Thyroid gland (tissue), 4 donors: Measurements from ENCODE around the gene PPP2R2D. TPM values are rescaled to one million over a fixed set of nuclear protein-coding genes. Genes with fewer than 3 reads are reported as not detected.

Experiments used
- DNase-seq, 2 donors: peaks; one replicate each; pipeline ENCODE4 v3.0.0-alpha.2; 2019
- H3K27ac ChIP-seq, 3 donors: fragments of 200-600 bp; sonication (generic); 1 replicate in 2 of 3; 2 replicates in 1 of 3; pipeline ENCODE4 v1.5.1; 2016 to 2019; ENCODE audit warnings: mild to moderate bottlenecking in 1 of 3, moderate library complexity in 1 of 3
- H3K27me3 ChIP-seq: fragments of 200-600 bp; sonication (generic); one replicate; pipeline ENCODE4 v1.5.1; 2019
- H3K36me3 ChIP-seq, 2 donors: fragments of 200-600 bp; sonication (generic); one replicate each; pipeline ENCODE4 v1.5.1; 2016 to 2019
- H3K4me1 ChIP-seq, 2 donors: fragments of 200-600 bp; sonication (generic); one replicate each; pipeline ENCODE4 v1.5.1; 2017 to 2019
- H3K4me3 ChIP-seq, 3 donors: fragments of 200-600 bp; sonication (generic); replicated peaks in 1 of 3; 1 replicate in 2 of 3; 2 replicates in 1 of 3; pipeline ENCODE4 v1.5.1; 2016; ENCODE audit warnings: mild to moderate bottlenecking in 1 of 3
- H3K9me3 ChIP-seq: fragments of 200-600 bp; sonication (generic); one replicate; pipeline ENCODE4 v1.5.1; 2017
- POLR2A ChIP-seq, 2 donors: fragments of 450-650 bp; IDR thresholded peaks; one replicate each; pipeline ENCODE4 v1.6.1; 2017; ENCODE audit warnings: antibody characterized with exemption in 2 of 2, mild to moderate bottlenecking in 2 of 2, moderate library complexity in 1 of 2
- WGBS, 2 donors: methylation state at CpG; one replicate each; pipeline ENCODE4 v1.1.5; 2017; 5-methylcytosine and 5-hydroxymethylcytosine counted together
- intact Hi-C: fragments of 100-400 bp; cut with DNase I; formaldehyde crosslinking; loops from one replicate; pipeline ENCODE4 v1.15.1; 2023
- total RNA-seq, 4 donors: library from RNA; depleted of rRNA; stranded (reverse); fragments of >200 nt; gene quantifications; one replicate each; pipeline ENCODE4 v1.2.3, GENCODE V29; 2016
- TF ChIP-seq, protein P1 (sequence below), 6 experiments: fragments of 200-600 bp in 3 of 6; fragments of 450-650 bp in 3 of 6; sonication (generic) in 3 of 6; IDR thresholded peaks; one replicate each; pipeline ENCODE4 v1.5.1; 2016 to 2019; ENCODE audit warnings: antibody characterized with exemption in 6 of 6, mild to moderate bottlenecking in 2 of 6, inconsistent platforms in 1 of 6, moderate library complexity in 1 of 6

PPP2R2D gene
- total RNA-seq, 4 donors from 2014 or later = 32.3 to 38.7 (median 33.9) TPM

- peak; percentile 71 to 78 for DNase-seq
- Histone ChIP-seq H3K27me3 (no peaks in the 10 kb centered on the region), H3K9me3 (no peaks in the 10 kb centered on the region), H3K4me1 (peaks cover 0 to 8% of the 10 kb centered on the region in 2 donors), H3K4me3 (no peak overlapping the region), H3K36me3 (no peaks in the 10 kb centered on the region), H3K27ac (no peak overlapping the region)
- WGBS, 2 donors = 31 to 39% methylated on average over 6 to 13 of the region's 25 CpGs
- TF ChIP-seq, protein P1, sequence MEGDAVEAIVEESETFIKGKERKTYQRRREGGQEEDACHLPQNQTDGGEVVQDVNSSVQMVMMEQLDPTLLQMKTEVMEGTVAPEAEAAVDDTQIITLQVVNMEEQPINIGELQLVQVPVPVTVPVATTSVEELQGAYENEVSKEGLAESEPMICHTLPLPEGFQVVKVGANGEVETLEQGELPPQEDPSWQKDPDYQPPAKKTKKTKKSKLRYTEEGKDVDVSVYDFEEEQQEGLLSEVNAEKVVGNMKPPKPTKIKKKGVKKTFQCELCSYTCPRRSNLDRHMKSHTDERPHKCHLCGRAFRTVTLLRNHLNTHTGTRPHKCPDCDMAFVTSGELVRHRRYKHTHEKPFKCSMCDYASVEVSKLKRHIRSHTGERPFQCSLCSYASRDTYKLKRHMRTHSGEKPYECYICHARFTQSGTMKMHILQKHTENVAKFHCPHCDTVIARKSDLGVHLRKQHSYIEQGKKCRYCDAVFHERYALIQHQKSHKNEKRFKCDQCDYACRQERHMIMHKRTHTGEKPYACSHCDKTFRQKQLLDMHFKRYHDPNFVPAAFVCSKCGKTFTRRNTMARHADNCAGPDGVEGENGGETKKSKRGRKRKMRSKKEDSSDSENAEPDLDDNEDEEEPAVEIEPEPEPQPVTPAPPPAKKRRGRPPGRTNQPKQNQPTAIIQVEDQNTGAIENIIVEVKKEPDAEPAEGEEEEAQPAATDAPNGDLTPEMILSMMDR (IDR thresholded peaks at IDR 0.05) = peak; percentile 82 to 98 (median 92)
- no peak for TF ChIP-seq POLR2A (IDR thresholded peaks at IDR 0.05)
- intact Hi-C loops = loop anchor here (2.0 to 5.0 kb wide), 2 partner anchors 137 to 257 kb away; no protein-coding TSS in a partner anchor
These were observed 15.2 kb upstream of the PPP2R2D start for GRCh38 chr10:131885391-131886165.

DNA sequence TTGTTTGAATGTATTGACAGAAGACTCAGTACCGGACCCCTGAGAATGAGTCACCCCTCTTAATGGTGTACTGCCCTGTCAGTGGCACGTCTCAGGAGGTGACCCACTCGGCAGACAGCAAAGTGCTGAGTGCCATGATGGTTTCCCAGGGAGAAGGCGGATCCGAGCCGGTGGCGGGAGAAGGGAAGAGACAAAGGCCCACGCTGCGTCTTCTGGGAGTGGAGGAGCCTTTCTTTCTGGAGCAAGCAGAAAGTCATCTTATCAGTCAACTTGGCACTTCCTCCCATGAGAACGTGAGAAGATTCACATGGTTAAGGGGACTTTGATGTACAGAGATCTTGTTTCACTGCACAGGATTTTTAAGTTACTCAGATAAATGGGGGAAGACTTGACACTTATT is 14.6 kb upstream of the PPP2R2D start:
- no peak for DNase-seq
- intact Hi-C loops = loop anchor here (5.0 kb wide), 1 partner anchor 256 kb away; no protein-coding TSS in a partner anchor
- H3K27ac ChIP-seq = no peak overlapping the region
- TF ChIP-seq, protein P1 (IDR thresholded peaks at IDR 0.05) = no peak
- TF ChIP-seq POLR2A (IDR thresholded peaks at IDR 0.05) = no peak
- no peak overlapping the region for H3K4me3 ChIP-seq
- WGBS, 2 donors = 77 to 89% methylated on average over 10 of the region's 10 CpGs
- peaks cover 0 to 8% of the 10 kb centered on the region in 2 donors for H3K4me1 ChIP-seq
- no peaks in the 10 kb centered on the region for H3K27me3 ChIP-seq
- H3K9me3 ChIP-seq = no peaks in the 10 kb centered on the region
- no peaks in the 10 kb centered on the region for H3K36me3 ChIP-seq

DNA sequence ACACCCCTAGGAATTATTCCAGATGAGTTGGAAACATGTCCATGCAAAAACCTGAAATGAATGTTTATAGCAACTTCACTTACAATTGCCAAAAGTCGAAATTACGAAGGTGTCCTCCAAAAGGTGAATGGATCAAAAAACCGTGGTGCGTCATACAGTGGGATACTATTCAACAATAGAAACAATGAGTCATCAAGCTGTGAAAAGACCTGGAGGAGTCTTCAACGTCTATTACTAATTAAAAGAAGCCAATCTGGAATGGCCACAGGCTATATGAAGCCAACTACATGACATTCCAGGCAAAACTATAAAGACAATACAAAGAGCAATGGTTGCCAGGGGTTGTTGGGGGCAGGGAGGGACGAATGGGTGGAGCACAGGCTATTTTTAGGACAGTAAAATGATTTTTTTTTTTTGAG is 12.6 kb upstream of the PPP2R2D start:
- Histone ChIP-seq H3K4me1 (peaks cover 0 to 8% of the 10 kb centered on the region in 2 donors), H3K27me3 (no peaks in the 10 kb centered on the region), H3K4me3 (no peak overlapping the region), H3K9me3 (no peaks in the 10 kb centered on the region), H3K36me3 (no peaks in the 10 kb centered on the region), H3K27ac (no peak overlapping the region)
- DNase-seq = no peak
- WGBS, 2 donors = 82 to 85% methylated on average over 6 of the region's 6 CpGs
- no peak for TF ChIP-seq POLR2A (IDR thresholded peaks at IDR 0.05)
- intact Hi-C loops = loop anchor here (5.0 kb wide), 1 partner anchor 254 kb away; no protein-coding TSS in a partner anchor

- TF ChIP-seq POLR2A (IDR thresholded peaks at IDR 0.05) = no peak
- TF ChIP-seq, protein P1 (IDR thresholded peaks at IDR 0.05) = no peak
- peaks cover 0 to 8% of the 10 kb centered on the region in 2 donors for H3K4me1 ChIP-seq
- H3K4me3 ChIP-seq = no peak overlapping the region
- intact Hi-C loops = loop anchor here (5.0 kb wide), 1 partner anchor 253 kb away; no protein-coding TSS in a partner anchor
- no peaks in the 10 kb centered on the region for H3K27me3 ChIP-seq
- DNase-seq = no peak
- H3K9me3 ChIP-seq = no peaks in the 10 kb centered on the region
- 95 to 96% methylated on average over 9 of the region's 9 CpGs for WGBS, 2 donors
- no peaks in the 10 kb centered on the region for H3K36me3 ChIP-seq
- no peak overlapping the region for H3K27ac ChIP-seq
These were observed 11.1 kb upstream of the PPP2R2D start for GRCh38 chr10:131889755-131890154.

DNA sequence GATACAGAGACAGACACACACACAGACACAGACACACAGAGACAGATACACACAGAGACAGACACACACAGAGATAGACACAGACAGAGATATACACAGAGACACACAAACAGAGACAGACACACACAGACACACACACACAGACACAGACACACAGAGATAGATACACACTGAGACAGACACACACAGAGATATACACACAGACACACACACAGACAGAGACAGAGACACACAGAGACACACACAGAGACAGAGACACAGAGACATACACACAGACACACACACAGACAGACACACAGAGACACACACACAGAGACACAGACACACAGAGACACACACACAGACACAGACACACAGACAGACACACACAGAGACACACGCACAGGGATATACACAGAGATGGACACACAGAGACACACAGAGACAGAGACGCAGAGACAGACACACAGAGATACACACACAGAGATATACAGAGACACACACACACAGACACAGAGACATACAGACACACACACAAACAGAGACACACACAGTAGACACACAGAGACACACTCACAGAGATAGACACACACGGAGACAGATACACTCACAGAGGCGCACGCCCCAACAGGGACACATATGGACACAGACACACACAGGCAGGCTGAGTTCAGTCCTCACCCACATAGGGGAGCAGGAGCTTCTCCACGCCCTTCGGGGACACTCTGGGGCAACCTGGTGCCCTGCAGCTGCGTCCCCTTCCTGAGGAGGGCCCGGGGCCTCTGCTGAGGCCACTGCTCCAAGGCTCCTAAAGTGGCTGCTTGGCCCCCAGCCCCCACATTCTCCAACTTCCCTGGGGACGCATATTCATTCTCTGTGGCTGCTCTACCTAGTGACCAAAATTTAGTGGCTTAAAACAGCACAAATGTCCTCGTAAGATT is 10.3 kb upstream of the PPP2R2D start:
- Histone ChIP-seq H3K9me3 (no peaks in the 10 kb centered on the region), H3K36me3 (no peaks in the 10 kb centered on the region), H3K4me1 (peaks cover 0 to 3% of the 10 kb centered on the region in 2 donors), H3K4me3 (no peak overlapping the region), H3K27me3 (no peaks in the 10 kb centered on the region), H3K27ac (no peak overlapping the region)
- no peak for DNase-seq
- WGBS, 2 donors = 83 to 85% methylated on average over 6 to 11 of the region's 11 CpGs
- no peak for TF ChIP-seq POLR2A (IDR thresholded peaks at IDR 0.05)
- intact Hi-C loops = no loop called here
